ENCODE results near the gene SDK2.

The SDK2 gene

GRCh38 chr17:73508057-73508930 lies 136.0 kb downstream of the SDK2 start:
- no peak for DNase-seq (ENCODE audit: low spot score)

DNA sequence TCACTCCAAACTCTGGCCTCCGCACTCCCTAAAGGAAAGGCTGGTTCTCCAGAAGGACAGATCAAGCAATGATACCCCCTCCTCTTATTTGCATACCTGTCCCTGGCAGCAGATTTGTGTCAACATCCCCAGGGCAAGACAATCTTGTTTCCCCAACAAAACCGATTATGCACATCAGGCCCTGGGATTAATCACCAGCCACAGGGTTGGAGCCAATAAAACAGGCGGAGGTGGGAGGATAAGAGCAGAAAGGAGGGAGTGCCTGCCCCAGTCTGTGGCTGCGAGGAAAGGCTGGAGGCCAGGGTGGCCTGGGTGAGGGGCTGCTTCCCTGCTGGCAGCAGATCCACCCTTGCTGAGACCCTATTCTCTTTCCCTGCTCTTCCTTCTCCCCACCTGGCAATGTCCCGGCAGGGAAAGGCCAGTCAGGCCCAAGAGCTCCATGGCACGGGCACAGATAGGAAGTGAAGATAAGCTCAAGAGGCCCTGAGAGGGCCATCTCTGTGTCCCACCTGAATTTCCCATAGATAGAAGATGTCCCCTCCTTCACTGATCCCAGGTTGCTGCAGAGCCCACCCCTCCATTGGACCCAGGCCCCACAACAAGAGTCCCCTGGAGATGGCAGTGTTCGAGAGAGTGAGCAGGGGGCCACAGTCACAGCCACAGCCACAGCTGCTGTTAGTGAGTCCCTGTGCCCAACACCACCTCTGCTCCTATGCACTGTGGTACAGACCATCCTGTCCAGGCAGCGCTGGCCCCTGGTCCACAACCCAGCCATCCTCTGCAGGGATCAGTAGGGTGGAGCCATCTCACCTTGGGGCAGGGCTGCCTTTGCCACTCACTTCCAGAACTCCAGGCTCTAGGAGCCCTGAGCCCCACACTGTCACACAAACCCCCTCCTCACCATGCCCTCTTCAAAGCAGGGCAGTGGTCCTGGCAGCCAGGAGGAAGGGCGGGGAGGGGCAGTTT lies 137.5 kb downstream of the SDK2 start:
- DNase-seq (ENCODE audit: low spot score), result no peak

DNA sequence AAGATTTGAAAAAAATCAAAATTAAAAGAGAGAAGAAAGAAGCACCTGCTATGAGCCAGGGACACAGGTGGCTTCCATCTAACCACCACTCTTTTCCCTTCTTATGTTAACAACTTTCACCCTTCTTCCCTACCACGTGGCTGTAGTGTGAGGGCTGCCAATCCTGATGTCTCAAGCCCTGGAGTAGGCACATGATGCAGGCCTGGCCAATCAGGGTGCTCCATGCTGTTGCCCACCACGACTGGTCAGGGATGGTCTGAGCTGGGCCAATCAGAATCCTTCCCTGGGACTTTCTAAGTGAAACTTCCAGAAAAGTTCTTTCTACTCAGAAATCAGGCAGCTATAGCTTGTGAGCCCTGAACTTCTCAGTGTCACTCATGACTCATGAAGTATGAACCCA lies 140.7 kb downstream of the SDK2 start:
- no peak for DNase-seq (ENCODE audit: low spot score)

DNA sequence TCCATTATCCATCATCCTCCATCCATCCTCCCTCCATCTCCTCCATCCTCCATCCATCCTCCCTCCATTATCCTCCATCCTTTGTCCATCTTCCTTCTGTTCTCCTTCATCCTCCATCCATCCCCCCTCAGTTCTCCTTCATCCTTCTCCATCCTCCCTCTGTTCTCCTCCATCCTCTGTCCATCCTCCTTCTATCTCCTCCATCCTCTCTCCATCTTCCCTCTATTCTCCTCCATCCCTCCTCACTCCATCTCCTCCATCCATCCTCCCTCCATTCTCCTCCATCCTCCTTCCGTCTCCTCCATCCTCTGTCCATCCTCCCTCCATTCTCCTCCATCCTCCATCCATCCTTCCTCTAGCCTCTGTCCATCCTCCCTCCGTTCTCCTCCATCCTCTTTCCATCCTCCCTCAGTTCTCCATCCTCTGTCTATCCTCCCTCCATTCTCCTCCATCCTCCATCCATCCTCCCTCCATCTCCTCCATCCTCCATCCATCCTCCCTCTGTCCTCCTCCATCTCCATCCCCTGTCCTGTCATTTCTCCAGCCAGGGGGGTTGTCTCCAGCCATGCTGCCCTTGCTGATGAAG lies 143.7 kb downstream of the SDK2 start:
- DNase-seq (ENCODE audit: low spot score), result no peak

- no peak for DNase-seq (ENCODE audit: low spot score)
Measured at GRCh38 chr17:73498886-73499554, 145.2 kb downstream of the SDK2 start.

- no peak for DNase-seq (ENCODE audit: low spot score)
Measured at GRCh38 chr17:73498176-73498575, 146.1 kb downstream of the SDK2 start.

- DNase-seq (ENCODE audit: low spot score), result no peak
Measured at GRCh38 chr17:73497721-73498120, 146.5 kb downstream of the SDK2 start.

DNA sequence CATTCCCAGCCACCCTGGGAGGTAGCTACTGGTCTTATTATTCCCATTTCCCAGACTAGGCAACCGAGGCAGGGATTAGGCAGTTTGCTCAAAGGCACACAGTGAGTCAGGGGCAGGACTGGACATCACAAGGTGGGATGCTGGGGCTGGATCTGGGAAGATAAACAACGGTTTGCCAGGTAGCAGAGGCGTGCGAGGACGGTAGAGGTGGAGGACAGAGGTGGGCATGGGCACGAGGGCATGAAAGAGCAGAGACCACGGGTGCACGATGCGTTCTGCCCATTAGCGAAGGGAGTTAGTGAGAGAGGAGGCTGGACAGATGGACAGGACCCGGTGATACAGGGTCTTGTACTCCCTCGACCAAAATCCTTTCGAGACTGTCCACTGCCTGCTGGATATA lies 148.0 kb downstream of the SDK2 start:
- DNase-seq (ENCODE audit: low spot score), result no peak

DNA sequence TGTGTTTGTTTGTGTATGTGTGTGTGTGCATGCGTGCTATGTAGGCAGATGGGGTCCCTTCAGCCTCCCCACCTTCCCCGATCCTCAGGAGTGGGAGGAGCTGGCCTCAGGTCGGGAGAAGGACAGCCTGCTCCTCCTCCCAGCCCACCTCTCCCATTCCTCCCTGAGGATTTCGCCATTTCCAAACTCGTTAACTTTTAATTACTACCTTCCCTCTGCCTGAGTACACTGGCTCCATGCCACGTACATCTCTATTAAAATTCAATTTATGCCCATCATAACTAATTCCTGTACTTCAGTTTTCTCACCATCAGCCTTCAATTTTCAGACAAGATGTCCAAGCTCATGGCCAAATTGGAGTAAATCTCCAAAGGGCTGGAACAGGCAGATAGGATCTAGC lies 148.6 kb downstream of the SDK2 start:
- no peak for DNase-seq (ENCODE audit: low spot score)

GRCh38 chr17:73494950-73495349 lies 149.3 kb downstream of the SDK2 start:
- DNase-seq (ENCODE audit: low spot score), result no peak

DNA sequence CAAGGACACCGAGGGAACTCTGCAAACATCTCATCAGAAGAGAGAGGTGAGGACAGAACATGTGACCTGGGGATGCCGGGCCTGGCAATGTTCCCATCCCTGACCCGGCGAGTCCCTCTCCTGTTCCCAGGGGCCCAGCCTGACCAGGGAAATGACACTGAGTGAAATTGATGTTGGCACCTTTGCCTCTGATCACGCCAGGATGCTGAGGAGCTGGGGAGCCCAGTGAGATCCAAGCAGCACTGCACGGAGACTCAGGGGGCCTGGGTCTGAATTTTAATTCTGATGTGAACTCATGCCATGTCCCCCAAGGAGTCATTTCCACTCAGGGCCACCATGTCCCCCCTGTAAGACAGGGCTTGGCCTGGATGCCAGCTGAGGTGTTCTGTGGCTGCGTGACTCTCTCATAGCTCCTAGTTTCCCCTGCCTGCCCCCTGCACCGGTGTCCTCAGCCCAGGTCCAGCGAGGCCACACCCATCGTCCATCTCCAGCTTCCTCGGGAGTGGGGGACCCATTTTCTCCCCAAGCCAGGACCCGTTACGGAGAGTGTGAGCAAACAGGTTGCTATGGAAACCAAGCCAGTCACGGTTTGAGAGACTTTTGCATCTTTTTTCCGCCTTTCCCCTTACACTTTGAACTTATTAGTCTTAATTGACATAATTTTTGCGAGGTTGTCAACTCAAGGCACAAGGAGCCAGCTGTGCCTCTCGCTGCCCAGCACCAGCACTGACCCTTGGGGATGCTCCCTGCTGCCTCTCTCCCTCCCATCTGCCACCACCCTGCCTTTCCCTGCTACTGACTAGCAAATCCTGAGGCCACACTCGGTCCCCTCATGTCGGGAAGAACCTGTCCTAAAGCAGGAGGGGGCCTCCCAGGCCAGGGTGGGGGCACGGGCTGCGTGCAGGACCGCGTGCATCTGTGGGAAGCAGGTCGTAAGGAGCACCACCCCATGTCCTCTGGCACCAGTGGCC lies 150.0 kb downstream of the SDK2 start:
- DNase-seq (ENCODE audit: low spot score), result no peak

- no peak for DNase-seq (ENCODE audit: low spot score)
Measured at GRCh38 chr17:73492821-73493814, 151.1 kb downstream of the SDK2 start.

DNA sequence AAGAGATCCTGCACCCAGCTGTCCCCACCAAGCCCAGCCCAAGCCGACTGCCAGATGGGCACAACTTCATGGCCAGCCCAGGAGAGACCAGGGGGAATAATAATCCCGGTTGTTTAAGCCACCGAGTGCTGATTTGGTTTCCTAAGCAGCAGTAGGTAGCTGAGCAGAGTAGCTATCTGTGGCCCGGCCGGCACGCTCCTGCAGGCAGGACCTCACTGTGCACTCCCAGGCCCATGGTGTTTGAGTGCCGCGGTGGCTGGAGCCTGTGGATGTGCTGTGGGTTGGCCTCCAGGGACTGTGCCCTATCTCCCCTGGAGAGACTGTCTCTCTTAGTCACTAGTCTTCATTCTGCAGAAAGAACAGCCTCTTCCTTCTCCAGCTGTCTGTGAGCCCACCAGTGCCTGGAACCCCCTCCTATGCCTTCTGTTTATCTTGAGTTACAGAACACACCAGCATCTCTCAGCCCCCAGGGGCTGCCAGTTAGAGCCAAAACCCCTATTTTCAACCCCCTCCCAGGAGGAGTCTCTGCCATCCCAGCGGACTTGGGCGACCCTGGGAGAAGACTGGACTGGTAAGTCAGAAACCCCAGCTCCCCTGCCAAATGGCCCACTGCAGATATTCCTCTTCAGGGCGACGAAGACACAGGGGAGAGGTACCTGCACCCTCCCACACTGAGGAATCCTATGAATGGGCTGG lies 152.0 kb downstream of the SDK2 start:
- DNase-seq (ENCODE audit: low spot score), result no peak

- no peak for DNase-seq (ENCODE audit: low spot score)
Measured at GRCh38 chr17:73491648-73492047, 152.6 kb downstream of the SDK2 start.

- no peak for DNase-seq (ENCODE audit: low spot score)
Measured at GRCh38 chr17:73490851-73491250, 153.4 kb downstream of the SDK2 start.

DNA sequence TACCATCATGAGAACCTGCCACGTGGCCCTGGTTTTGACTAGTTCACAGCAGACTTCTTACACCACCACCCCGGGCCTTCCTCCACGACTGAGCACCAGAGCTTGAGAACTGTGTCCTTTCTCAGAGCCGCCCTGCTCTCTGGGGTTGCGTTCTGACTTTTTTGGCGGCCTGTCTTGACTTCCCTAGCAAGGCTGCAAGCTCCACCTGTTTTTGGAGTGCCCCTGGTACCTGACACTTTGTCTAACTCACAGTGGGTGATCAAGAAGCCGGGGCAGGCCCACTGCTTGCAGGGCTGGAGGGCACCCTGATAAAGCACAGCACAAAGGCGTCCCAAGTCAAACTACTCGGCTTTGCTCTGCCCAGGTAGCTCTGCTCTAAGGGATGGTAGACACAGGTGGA lies 154.3 kb downstream of the SDK2 start:
- DNase-seq (ENCODE audit: low spot score), result no peak

DNA sequence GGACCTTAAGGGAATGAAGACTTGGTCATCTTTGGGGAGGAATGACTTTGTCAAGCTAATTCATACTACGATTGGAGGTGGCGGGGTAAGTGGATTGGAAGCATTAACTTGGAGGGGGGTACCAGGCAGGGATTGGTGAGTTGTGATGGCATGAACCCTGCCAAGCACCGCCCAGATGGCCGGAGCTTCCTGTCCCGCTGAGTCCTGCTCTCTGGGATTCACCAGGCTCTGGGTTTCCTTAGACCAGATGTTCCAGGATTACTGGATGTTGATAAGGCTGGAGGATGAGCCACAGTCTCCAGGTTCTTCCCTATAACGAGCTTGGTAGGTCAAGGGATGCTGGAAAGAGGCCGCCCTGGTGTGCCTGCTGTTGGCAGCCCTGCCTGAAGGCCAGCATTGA lies 154.9 kb downstream of the SDK2 start:
- DNase-seq (ENCODE audit: low spot score), result no peak

- no peak for DNase-seq (ENCODE audit: low spot score)
Measured at GRCh38 chr17:73485130-73485529, 159.1 kb downstream of the SDK2 start.

DNA sequence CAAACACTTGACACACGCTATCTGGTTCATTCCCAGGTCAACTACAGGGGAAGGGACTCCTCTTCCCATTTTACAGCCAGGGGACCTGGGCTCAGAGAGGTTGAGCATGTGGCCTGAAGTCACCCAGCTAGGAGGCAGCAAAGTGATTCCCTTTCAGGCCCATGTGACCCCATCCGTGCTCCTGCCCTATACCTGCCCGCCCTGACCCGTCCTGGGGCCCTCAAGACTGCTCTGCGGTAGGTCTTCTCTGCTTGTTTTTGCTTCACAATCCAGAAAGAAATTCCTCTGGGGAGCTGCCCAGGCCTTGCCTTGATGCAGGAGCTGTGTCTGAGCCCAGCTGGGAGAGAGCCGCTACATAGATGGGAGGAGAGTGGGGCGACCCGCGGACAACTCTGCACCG lies 161.4 kb downstream of the SDK2 start:
- no peak for DNase-seq (ENCODE audit: low spot score)
